GM12874 (cell line): Measurements from ENCODE around the gene SARDH.

ENCODE experiments used
- CTCF ChIP-seq: IDR thresholded peaks from 2 replicates; pipeline ENCODE4 v1.5.1; 2011; ENCODE audit warnings: low read depth, mild to moderate bottlenecking, control low read depth, low read length, moderate library complexity; ENCODE audit not compliant: insufficient read depth

The SARDH gene

DNA sequence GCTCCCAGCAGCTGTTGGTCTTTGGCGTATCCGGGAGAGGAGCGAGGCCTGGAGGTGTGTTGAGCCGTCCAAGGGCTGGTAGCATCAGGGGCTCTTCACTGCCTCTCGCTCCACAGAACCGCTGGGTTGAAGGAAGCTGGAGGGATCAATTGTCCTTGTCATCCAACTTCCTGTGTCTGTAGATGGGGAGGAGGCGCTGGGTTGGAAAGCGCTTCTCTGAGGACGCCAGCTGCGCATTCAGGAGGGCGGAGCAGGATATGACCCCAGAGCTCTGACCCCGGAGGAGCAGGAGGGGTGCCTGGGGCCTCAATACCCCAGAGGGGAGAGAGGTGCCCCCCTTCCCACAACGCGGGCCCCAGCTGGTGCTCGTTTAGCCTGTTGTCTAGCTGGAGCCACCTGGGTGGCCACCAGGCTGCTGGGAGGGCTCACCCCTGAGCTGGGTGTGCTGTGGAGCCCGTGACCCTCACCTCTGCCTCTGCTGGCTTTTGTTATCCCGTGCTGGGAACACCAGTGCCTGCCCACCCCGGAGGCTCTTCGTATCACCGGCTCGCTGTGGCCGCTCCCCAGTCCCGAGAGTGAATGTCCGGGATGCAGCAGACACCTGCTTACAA is 104.0 kb downstream of the SARDH start:
- no peak for TF ChIP-seq CTCF

- no peak for TF ChIP-seq CTCF
Observed at GRCh38 chr9:133633681-133634080, 104.5 kb downstream of the SARDH start.

- no peak for TF ChIP-seq CTCF
Observed at GRCh38 chr9:133632806-133633680, 105.1 kb downstream of the SARDH start.

DNA sequence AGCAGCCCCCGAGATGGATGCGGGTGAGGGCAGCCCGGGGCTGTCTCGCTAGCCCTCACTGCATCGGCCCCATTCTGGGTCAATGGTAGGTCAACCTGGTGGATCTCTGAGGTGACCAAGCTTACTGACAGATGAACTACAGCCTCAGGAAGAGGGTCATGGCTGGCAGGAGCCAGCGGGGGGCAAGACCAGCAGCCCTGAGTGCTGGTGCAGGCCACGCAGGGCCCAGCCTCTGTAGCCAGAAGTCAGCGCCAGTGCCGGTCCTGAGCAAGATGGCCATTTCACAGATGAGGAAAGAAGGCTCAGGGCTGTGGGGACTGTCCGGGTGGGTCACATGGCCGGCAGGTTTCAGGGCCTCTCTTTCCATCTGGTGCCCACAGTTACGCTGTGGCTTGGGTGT is 107.0 kb downstream of the SARDH start:
- TF ChIP-seq CTCF, result no peak

- TF ChIP-seq CTCF, result no peak
Observed at GRCh38 chr9:133629221-133630110, 108.7 kb downstream of the SARDH start.

- TF ChIP-seq CTCF, result no peak
Observed at GRCh38 chr9:133628766-133629165, 109.4 kb downstream of the SARDH start.

GRCh38 chr9:133627341-133627740 is 110.8 kb downstream of the SARDH start:
- no peak for TF ChIP-seq CTCF
